GM18858 (cell line): ENCODE results near the gene NCAM2.

Source experiments
- ATAC-seq: cut with Tn5 transposase; IDR thresholded peaks from one replicate; pipeline ENCODE4 v1.9.1; 2021; ENCODE audit not compliant: unreplicated experiment

Gene NCAM2

DNA sequence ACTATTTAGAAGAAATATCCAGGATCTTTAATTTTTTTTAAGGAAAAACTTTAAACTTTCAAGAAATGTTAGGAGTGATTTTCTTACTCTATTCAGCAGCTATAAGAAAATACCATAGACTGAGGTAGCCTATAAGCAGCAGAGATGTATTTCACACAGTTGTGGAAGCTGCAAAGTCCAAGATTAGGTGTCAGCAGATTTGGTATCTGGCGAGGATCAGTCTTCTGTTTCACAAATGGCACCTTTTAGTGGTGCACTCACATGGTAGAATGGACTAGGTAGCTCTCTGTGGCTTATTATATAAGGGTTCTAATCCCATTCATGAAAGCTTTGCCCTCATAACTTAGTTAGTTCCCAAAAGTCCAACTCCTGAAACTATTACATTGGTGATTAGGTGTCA lies 207.4 kb downstream of the NCAM2 start:
- no peak for ATAC-seq

DNA sequence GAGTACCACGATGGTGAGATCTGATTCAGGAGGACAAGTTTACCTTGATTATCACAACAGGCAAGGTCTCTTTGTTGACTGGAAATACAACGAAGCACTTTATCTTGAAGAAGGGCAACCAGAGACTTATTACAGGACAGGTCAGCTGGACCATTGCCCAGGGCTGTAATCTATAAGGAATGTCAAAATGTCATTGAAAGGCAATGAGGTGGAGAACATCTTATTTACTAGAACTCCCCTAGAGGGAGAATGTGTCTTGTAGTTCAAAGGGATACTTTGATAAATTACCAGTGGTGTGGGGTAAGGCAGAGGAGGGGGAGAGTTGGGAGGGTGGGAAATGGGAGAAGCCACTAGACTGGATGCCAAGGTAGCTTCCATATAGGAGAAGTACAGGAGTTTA lies 212.3 kb downstream of the NCAM2 start:
- ATAC-seq: no peak

DNA sequence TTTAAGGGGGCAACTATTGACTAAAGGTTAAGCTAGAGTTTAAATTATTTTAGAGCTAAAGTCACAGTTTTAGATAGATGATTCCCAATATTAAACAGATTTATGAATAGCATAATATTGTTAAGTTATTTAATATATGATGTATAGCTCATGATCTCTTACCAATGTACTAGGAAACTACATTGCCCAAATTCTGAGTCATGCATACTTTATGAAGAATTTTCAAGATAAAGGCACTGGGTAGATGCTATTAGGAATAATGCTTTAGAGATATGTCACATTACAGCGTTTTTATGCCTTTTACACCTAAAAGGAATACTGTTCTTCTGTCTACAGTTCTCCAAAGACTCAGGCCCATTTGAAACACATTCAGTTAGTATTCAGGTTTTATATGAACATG lies 215.1 kb downstream of the NCAM2 start:
- ATAC-seq: no peak

DNA sequence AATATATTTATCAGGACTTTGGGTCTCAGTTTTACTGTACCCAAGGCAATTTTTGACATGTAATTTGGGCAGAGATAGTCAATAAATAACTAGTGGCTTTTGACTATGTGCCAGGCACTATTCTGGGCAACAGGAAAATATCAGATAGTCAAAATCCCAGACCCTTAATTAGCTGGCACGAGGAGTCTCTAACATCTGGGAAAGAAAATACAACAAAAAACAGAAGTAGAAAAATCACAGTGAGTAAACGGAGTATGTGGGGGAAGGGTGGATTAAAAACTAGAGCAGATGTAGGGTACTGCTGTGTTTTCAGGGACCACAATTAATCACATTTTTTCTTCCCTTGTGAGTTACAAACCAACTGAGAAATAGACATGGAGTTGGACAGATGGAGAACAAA lies 217.8 kb downstream of the NCAM2 start:
- ATAC-seq: no peak

DNA sequence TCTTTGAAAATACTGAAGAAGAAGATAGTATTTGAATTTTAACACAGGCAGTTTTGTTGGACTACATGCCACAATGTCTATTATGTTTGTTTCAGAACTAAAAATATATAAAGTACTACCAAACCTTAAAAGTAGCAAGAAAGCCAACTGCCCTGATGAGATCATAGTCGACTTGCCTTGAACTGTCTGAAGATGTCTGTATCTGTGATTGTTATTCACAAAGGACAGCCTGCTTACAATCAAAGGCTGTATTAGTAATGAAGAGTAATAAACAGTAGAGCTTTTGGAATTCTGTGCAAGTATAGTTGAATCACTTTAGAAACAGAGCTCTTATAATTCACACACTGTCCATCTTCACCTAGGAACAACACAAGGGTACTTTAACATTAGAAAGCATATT lies 228.3 kb downstream of the NCAM2 start:
- no peak for ATAC-seq

DNA sequence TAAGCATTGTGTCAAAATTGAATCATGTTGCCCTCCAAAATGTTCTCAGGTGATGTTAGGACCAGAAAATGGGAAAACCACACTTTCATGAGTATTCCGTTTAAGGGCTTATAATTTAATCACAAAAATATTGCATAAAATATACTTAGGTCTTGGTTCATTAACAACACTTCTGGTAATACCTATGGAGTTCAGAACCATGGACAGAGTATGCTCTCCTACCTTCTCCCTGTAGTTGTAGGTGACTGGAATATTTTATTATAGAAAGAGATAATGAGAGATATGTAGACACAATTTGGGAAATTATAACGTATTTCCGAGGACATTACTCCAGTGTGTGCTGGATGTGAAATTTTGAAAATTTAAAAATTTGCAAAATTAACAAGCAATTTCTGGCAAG lies 232.5 kb downstream of the NCAM2 start:
- no peak for ATAC-seq

DNA sequence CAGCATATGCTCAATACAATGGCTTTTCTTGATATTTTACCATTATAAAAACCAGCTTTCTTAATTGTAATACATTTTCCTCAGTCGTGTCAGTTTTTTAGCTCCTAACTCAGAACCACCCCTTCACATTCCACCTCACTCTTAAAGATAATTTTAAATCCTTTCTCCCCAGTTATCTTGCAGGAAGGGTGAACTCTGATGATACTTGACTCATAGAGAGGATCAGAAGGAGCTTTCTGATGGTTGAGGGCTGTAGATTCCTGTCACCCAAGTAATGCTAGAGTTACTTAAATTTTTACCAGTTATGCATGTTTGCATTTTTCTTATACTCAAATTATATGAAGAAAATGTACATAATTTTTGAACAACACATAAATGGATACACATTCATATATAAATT lies 233.7 kb downstream of the NCAM2 start:
- ATAC-seq: no peak

DNA sequence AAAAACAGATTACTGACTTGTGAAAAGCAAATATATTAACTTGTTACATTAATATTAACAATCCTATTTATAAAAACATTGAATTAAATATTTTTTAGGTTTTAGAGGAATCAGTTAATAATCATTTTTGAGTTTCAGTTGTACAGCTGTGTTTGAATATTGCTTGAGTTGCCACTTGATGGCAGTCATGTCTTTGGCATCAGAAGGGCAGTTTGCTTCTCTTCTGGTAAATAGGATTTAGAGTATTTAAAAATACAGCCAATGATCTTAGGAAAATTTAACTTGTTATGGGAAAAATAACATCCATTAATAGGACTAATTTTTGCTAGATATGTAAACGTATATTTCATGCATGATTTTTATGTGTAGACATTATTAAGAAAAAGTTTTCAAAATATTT lies 234.1 kb downstream of the NCAM2 start:
- no peak for ATAC-seq

DNA sequence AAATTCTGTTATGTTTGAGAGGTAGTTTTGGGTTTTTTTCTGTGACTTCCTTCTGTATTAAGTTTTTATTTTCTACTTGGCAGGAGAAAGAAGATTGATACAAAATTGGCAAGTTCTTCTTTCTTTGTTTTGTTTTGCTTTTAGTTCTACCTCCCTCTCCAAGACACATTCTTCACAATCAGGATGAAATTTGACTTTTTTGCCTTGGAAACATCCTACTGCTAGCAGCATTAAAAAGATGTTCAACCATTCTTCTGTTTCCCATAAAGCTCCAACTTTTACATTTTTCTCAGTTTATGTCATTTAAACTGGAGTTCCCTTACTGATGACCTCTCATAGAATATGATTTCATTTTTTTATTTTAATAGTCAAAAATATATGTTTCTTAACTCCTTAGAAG lies 234.8 kb downstream of the NCAM2 start:
- ATAC-seq: no peak

DNA sequence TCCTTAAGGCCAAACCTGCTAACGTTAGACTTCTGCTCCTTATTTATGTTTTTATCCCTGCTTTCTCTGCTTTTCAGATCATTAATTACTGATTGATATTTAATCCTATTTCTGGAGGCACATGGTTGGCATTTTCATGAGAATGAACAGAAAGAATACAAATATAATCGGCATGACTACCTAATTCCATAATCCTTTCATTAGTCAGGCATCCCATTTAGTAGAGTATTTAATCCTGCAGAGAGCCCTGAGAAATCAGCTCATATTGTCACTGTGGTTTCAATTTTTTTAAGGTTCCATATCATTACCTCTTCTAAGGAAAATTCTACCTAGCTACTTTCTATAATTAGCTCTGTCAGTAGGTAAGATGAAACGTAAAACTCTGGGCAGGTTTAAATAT lies 238.8 kb downstream of the NCAM2 start:
- no peak for ATAC-seq

DNA sequence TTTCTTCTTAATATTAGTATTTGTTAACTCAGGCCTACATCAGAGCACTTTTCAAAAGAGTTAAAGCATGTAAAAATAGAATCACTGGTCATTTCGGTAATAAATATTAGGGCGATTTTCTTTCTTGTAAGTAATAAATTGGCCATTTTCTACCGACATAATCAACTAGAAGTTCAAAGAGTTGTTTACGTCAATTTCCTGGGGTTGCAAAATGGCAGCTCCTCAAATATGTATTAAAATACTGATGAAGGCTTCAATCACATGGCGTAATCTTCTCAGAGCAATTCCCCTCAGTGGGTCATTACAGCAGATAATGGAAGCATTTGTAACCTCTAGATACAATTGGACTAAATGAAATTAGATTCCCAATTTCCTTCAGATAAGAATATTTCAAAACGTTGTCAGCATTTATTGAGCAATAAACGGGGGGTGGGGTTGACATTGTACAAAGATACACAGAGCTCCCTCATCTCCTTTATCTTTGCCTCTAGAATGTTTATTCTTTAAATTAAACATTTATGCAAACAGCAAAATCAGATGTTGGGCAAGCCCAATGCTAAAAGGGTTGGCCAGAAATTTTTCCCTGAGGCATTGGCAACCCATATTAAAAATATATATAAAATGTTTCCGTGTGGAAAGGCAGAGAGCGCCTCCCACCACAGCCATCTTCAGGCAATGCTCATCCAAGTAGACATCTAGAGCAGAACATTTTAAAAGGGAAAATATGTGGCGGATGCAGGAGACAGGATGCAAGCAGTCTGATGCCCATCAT lies 240.6 kb downstream of the NCAM2 start:
- no peak for ATAC-seq

DNA sequence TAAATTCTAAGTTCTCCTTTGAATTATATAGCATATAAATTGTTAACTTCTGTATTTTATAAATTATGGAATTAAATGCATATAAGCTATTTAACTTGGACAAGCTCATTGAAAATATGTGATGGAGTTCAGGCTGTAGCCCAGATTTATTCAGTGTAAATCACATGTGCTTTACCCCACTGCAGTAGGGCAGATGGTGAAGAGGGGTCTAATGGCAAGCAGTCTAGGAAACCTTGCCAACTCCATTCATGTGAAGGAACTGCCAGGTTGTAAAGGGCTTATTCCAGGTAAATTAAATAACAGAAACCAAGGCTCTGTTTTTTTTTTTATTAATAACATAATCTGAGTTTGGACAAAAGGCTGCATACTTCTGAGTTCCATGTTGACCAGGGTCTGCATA lies 243.2 kb downstream of the NCAM2 start:
- ATAC-seq: no peak

DNA sequence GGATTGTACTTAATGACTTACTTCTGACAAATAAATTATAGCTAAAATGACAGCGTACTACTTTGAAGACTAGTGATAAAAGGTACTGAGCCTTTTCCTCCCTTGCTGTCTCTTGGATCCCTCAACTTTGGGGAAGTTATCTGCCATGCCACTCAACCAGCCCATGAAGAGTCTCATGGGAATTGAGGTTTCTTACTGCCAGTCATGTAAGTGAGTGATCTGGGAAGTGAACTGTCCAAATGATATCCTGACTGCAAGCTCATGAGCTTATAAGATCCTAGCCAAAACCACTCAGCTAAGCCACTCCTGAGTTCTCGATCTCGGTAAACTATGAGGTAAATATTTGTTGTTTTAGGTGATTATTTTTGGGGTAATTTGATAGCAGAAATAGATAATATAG lies 247.8 kb downstream of the NCAM2 start:
- ATAC-seq: no peak

DNA sequence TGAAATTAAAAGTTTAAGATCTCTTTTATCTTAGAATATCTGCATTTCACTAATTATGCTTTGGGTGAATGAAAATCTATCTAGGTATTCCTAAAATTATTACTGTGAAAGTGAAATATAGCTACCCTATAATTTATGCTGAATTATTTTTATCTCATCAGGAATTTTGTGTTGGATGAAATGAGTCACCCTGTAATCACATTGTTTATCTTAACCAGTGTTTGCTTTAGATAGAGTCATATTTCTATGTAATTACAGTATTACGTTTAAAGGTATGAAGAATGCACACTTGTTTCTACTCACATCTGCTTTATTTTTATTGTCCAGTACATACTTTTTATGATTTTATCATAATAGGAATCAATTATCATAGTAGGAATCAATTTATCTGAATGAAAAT lies 249.2 kb downstream of the NCAM2 start:
- ATAC-seq: no peak

DNA sequence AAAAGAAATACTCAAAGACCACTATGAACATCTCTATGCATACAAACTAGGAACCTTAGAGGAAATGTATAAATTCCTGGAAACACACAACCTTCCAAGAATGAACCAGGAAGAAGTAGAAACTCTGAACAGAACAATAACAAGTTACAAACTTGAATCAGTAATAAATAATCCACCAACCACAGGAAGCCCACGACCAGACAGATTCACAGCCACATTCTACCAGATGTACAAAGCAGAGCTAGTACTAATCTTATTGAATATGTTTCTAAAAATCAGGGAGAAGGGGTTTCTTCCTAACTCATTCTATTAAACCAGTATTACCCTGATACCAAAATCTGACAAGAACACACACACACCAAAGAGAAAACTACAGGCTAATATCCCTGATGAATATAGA lies 263.8 kb downstream of the NCAM2 start:
- no peak for ATAC-seq

DNA sequence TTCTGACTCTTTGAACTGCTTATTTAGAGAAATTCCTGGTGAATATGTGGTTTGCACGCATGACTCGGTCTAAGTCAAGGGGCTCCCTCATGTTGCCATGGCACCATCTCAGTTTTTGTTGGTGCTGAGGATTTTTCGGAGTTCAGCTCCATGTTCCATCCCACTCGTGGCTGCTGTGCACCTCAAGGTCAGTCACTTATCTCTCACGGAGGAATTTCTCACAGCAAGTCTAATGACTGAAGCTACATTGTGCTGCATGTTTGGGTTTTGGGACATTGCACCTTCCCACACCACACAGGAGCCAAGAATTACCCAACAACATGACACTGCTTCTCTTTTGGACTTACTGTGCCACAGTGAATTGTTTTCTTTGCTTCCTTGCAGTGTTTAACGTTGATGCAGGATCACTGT lies 269.9 kb downstream of the NCAM2 start:
- no peak for ATAC-seq

DNA sequence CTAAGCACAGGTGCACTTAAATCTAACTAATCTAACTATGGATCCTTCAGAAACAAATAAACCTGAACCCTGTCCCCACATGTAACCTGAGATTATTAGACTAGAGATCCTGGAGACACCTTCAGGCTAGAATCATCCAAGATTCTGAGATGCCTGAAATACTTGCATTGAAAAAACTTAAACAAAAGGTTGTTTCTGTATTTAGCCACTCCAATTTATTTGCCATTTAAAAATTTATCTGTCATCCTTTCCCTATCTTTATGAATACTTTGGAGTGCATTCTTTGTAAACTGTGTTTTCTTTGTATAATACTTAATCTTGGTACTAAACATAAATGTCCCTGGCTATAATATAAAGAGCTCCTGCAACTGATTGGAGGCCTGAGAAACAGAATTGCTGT lies 270.7 kb downstream of the NCAM2 start:
- no peak for ATAC-seq

DNA sequence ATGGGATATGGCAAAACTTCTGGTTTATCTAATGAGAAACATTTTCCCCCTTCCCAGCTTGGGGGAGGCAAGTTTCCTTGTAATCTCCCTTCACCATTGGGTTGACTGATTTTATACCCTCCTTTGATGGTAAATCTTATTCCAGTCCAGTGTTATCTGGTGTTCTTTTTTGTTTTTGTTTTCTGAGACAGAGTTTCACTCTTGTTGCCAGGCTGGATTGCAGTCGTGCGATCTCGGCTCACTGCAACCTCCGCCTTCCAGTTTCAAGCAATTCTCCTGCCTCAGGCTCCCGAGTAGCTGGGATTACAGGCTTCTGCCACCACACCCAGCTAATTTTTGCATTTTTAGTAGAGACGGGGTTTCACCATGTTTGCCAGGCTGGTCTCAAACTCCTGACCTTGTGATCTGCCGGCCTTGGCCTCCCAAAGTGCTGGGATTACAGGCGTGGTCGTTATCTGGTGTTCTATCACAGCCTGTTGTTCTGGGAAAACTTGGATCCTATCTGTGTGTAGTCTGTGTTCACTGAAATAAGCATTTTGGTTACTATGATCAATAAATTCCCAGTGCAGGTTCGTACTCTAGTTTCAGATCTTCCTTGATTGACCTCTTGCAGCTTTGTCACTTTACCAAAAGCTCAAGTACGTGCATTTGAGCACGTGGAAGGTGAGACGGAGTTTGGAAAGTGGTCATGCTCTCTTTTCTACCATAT lies 281.1 kb downstream of the NCAM2 start:
- no peak for ATAC-seq

DNA sequence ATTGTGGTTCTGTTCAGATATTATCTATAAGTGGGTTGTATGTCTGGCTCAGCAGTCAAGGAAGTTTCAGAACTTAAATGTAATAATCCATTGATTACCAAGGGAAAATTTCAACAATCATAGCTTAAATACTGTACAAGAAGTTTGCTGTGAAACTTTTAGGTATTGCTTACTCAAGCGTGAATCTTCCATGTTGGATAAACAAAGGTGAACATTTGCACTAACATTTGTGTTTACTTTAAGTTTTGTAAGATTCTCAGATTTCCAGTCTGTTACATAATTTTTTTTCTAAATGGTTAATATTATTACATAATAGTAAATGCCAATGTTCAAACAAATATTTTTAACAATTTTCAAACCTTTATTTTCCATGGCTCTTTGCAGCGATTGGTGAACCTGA lies 285.6 kb downstream of the NCAM2 start:
- no peak for ATAC-seq

DNA sequence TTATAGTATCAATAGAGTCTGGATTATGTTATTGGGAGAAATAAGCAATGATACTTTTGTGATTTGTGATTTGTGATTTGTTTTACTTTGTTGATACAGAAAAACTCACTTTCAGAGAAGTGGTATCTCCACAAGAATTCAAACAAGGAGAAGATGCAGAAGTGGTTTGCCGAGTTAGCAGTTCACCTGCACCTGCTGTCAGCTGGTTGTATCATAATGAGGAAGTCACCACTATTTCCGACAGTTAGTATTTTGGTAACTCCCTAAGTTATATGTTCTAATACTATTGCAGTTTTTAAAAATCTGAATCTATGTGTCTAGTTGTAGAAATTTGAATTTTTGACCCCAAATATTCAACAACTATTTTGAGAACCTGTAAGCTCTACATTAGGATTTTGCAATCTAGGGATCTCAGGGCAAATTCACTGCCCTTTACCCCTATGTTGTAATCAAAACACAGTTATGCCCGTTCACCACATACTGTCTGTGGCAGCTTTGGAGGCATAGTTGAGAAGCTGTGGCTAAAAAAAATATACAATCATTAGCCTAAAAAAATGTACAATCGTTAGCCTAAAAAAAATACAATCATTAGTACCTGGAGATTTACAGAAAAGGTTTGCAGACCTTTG lies 288.1 kb downstream of the NCAM2 start:
- ATAC-seq: no peak

DNA sequence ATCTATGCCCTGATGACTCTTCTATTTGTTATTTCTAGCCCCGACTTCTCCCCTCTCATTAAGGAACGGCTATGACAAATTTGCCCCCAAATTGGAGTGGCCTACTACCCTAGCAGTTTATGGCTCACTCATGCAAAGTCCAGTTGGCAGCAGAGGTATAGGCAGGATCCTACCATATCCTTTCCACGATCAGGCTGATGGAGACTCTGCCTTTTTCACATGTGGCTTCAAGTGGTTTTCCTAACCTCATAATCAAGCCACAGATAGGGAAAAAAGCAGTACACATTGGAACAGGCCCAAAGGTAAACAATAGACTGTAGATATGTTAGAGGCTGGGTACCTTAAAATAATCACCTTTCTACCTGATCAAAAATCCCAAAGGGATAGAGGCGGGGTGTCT lies 292.5 kb downstream of the NCAM2 start:
- ATAC-seq: no peak

DNA sequence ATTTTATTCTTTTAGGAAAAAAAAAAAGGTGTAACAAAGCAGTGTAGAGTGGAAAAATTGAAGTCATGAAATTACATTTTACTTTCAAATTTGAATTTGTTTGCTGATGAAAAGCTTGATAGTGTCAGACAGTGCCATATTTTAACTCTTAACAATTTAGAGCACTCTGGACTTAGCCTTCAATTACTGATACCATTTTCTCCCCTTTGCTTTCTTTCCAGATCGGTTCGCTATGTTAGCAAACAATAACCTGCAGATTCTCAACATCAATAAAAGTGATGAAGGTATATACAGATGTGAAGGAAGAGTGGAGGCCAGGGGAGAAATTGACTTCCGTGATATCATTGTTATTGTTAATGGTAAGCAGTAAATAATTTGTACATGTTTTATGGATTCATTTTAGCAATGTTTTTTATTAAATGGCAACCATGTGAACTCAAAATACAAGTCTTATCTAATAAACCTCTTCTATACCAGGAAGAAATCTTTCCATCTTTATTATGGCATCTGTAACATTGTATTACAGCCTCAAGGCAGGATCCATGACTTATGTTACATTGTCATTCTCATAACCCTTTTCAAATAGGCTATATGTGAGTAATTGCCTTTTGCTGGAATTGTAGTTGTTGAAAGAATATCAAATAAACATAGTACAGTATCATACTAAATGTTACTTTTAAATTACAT lies 293.8 kb downstream of the NCAM2 start:
- ATAC-seq: no peak
